DLD1 (cell line): Measurements from ENCODE around the gene KLRG1.

ENCODE experiments used
- in situ Hi-C: cut with HindIII; loops from 2 replicates; pipeline ENCODE4 v1.10.0; 2017; ENCODE audit warnings: low sequenced_read_pairs

The KLRG1 gene

DNA sequence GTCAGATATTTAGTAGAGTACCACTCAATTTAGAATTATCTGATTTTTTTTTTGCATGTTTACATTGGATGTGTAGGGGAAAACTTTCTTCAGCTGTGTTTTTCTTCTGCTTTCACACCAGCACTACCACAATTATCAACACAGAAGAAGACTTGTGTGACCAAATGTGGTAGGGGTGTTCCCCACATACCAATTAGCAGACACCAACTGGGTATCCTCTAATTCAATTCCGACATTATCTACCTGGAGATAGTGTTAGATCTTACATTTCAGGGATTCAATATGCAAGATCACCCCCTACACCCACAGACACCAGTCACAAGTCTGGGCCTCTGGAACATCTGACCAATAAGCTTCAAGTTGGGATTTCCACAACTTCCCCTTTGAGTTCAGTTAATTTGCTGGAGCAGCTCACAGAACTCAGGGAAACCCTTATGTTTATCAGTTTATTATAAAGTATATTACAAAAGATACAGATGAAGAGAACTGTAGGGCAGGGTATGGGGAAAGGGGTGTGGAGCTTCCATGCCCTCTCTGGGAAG, 4.1 kb upstream of the KLRG1 start:
- in situ Hi-C loops: no loop called here

DNA sequence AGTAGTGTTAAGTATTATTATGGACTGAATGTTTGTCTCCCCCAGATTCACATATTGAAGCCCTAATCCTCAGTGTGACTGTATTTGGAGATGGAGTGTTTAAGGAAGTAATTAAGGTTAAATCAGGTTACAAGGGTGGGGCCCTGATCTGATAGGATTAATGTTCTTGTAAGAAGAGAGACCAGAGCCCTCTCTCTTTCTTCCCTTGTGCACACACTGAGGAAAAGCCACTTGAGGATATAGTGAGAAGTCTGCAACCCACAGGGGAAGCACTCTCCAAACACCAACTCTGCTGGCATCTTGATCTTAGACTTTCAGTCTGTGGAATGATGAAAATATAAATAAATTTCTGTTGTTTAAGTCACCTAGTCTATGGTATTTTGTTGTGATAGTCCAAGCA, 2.2 kb upstream of the KLRG1 start:
- in situ Hi-C loops: no loop called here

DNA sequence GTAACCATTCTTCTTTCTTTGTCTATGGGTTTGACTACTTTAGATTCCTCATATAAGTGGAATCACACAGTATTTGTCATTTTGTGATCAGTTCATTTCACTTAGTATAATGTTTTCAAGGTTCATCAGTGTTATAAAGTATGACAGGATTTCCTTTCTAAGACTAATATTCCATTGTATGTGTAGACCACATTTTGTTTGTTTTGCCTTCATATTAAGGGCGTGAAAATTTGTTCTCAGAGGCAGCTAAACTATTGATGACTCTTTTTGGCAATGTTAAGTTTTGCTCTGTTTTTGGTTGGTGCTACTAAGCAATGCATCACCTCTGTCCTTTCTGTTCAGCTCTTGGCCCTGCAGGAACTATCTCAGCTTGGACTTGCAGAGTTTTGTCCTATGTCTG, 1.7 kb upstream of the KLRG1 start:
- in situ Hi-C loops: no loop called here

DNA sequence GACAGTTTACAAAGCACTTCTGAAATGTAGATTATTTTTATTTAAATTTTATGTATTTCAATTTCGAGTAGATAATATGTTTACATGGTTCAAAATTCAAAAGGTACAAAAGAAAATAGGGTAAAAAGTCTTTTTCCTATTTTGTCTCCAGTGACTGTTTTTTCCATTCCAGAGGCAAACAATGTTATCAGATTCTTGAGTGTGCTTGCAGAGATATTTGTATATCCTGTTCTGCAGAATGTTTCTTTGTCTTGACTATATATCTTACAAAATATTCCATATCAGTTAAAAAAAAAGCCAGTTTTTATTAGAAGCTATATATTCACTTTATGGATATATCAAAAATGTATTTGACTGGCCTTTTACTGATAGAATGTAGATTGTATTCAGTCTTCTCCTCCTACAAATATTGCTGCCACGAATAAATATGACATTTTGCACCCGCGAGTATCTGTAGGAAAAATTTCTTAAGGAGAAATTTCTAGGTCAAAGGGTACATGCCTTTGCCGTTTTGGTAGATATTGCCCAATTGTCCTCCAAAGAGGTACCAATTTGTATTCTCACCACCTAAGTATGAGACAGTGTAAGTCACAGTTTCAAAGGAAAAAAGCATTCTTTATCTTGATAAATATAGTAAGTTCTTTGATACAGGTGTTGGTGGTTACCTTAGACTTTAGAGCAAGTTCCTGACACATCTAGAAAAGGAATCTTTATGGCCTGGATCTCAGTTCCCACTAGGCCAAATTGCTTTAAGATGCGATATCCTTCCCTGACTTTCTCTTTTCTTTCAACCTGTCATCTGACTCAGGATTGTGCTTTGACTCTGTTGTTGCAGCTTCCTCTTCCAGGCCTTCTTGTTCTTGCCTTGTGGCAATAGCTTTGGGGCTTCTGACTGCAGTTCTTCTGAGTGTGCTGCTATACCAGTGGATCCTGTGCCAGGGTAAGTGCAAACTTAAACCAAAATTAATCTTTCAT, 2.3 kb downstream of the KLRG1 start:
- in situ Hi-C loops: no loop called here

DNA sequence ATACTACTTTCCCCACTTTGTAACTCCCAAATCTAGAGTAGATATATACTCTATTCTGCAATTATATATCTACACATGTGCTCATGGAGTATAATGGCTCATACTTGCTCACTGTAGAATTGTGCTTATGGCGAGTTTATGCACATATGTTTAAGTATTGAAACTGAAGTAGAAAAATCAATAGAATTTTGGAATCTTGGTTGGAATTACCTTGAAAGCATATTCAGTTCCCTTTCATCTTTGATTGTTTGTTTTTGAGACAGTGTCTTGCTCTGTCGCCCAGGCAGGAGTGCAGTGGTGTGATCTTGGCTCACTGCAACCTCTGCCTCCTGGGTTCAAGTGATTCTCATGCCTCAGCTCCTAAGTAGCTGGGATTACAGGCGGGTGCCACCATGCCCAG, 4.5 kb downstream of the KLRG1 start:
- in situ Hi-C loops: no loop called here

DNA sequence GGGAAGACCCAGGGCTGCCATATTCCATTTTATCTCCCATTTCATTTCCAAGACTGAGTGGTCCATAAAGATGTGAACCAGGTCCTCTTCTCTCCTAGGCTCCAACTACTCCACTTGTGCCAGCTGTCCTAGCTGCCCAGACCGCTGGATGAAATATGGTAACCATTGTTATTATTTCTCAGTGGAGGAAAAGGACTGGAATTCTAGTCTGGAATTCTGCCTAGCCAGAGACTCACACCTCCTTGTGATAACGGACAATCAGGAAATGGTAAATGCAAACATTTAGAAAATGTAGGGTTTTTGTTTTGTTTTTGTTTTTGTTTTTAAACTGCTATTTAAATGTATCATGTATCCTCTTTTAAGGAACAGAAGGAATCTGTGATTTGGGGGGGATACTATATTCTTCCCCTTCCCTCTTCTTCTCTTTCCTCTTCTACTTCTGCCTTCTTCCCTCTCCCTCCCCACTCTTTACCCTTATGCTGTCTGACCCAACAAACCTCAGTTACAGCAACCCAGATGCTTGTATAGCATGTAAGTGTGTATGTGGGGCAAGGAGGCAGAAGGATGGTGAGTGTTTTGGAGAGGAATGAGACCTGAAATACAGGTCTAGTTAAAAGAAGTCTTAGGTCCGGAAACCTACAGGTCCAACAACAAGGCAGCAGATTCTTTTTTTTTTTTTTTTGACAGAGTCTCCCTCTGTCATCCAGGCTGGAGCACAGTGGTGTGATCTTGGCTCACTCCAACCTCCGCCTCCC, 5.9 kb downstream of the KLRG1 start:
- in situ Hi-C loops: no loop called here

DNA sequence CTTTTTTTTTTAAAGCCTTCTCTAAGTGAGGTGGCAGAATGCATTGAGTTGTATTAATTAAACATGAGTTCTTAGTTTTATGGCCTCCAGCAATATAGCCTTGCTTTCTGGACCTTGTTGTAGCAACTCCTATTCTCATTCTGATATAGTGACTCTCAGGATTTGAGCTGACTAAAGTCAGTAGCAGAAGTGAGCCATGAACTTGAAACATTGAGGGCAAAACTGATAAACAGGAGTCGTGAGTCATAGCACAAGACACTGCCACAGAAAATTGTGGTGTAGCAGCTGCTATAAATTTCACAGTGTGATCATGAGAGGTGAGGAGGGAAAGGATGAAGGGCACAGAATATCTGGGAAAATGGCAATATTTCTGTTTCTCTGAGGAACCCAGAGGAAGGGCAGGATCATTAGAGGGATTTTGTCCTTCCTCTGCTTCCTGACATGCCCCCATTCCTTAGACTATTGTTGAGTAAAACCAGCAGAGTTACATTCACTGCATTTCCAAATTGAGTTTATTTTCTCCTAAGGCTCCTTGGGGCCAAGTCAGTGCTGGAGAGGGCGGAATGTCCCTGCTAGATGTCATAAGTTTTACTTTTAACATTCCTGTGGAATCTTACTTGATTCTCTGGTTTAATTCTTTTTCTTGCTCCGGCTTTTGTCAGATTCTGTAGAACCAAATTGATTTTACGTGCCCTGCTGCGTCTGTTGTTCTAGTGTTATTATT, 7.5 kb downstream of the KLRG1 start:
- in situ Hi-C loops: no loop called here

DNA sequence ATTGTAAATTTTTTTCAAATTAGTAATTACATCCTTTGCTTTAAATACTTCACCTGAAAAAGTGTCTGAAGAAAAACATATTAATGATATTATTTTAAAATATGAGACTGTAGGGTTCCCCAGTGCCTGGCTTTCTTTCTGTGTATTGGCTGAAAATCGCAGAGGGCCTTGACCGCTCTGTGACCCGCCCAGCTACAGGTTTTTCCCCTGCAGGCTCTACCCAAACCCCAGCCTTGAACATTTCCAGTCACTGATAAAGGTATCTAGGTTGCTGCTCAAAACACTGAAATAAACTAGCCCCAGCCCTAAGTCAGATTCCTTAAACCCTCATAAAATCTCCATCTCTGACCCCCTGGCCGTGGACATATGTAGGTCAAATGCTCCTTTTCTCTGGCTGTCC, 11.9 kb downstream of the KLRG1 start:
- in situ Hi-C loops: no loop called here

DNA sequence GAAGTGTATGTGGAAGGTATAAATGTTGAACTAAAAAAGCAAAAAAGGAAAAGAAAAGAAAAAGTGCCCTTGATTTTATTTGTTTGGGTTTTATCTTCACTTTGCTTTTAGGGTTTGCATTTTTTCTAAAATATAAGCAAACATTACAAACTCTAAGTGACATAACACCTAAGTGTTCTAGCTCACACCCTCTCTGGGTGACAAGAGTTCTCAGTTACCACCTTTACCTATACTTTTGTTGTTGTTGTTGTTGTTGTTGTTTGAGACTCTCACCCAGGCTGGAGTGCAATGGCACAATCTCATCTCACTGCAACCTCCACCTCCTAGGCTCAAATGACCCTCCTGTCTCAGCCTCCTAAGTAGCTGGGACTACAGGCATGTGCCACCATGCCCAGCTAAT, 13.0 kb downstream of the KLRG1 start:
- in situ Hi-C loops: no loop called here

DNA sequence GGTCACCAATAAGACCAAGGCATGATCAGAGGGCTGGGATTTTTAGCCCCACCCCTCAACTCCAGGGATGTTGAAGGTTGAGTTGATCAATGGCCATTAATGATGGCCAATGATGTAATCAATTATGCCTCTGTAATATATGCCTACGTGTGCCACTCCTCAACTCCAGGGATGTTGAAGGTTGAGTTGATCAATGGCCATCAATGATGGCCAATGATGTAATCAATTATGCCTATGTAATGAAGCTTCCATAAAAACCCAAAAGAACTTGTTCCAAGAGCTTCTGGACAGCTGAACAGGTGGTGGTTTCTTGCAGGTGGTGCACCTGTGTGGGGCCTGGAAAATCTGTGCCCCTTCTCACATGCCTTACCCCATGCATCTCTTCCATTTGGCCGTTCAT, 33.2 kb downstream of the KLRG1 start:
- in situ Hi-C loops: no loop called here

DNA sequence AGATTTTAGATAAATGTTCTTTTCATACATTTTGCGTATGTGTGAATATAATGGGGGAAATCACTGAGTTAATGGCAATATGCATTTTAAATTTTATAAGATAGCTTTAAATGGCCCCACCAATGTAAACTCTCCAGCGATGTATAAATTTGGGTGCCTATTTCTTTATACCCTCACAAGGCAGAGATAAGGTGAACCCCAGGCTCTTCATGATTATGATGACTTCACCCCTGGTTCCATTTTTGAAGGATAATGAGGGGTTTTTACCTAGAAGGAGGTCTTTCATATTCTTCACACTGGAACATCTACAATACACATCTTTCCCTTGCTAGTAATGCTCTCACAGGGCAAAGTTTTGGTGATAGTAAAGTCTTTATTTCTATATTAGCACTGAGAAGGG, 35.2 kb downstream of the KLRG1 start:
- in situ Hi-C loops: no loop called here

DNA sequence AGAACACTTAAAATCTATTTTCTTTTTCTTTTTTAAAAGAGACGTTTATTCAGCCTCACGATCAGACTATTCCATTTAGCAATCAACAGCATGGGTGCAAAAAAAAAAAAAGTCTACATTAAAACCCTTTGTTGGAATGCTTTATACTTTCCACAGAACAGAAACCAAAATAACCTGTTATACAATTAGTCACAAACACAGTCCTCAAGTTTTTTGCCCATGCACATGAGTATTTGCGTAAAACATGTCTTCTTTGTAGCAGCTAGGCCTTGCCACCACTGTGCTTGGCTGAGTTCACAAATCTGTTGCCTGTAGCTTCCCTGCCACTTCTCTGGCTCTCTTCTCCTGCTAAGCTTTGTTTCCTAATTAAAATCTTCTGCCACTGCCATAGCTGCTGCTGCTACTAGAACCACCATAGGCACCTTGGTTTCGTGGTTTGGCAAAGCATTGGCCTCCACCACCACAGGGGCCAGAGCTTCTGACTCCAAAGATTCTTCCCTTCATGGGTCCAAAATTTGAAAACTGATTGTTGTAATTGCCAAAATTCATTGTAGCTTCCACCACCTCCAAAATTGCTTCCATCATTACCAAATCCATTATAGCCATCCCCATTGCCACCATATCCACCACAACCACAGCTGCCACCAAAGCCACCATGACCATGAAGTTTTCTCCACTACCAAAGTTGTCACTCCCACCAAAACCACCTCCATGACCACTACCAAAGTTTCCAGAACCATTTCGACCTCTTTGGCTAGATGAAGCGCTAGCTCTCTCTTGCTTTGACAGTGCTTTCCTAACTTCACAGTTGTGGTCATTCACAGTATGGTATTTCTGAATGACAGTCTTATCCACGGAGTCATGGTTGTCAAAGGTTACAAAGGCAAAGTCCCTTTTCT, 38.1 kb downstream of the KLRG1 start:
- in situ Hi-C loops: no loop called here

DNA sequence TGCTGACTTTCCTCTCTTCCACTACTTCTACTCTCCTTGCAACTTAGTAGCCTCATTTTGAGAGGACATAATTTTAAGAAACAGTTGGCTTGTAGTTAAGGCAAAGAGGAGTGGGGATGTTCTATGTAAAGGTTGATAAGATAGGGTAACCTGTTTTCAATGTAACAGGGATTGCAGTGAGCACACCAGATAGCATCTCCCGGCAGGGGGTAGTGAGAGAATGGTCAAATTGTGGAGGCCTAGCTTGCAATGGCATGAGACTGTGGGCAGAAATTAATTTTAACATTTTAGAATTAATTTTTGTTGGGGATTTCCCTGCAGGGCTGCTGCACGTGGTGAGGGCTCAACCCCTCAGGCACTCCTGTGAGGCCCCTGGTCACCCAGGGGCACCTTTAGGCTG, 41.4 kb downstream of the KLRG1 start:
- in situ Hi-C loops: no loop called here

DNA sequence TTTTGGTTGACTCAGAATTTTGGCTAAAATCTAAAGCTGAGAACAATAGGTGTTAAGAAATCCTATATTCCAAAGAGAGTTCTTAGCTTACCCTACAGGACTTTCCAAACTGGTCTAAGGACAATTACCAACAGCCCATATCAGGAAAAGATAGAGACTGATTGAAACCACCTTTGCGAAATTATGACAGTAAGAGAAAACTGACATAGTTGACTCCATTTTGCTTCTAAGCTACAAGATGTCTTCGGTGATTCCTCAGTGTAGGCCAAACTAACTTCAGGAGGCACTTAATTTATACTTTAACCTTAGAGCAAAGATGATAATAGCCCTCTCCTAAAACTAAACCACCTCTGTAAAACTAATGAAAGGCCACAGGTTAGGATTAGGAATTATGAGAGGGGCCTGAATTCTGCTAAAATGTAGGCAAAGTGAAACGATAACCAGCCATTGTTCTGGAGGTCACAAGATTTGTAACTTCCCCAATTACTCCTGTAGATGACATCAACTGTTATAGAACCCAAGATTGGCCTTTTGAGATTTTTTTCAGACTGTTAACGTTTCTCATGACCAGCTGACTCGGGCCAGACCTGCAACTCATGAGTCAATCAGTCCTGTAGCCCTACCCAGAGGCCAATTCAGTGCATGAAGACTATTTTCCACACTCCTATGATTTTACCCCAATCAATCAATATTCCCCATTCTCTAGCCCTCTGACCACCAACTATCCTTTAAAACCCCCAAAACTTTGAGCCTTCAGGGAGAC, 43.0 kb downstream of the KLRG1 start:
- in situ Hi-C loops: no loop called here

DNA sequence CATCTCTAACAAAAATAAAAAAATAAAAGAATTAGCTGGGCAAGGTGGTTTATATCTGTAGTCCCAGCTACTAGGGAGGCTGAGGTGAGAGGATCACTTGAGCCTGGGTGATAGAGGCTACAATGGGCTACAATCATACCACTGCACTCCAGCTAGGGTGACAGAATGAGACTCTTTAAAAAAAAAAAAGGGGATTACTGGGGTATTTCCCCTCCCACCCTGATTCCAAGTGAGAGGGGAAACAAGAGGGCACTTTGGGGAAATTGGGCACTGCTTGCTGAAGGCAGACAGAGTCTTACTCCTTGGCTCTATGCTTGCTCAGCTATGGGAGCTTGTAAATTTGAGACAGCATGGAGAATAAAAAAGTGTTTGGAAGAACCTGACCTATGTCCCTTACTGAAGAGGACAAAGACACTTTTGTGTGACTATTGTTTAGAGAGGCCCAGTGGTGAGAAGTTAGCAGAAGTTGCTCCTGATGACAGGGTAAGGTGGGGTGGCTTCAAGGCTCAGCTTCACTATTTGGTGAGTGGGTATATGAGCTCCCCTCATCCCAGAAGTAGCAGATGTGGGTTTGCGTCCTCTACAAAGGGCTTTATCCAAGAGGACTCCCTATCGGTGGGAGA, 44.0 kb downstream of the KLRG1 start:
- in situ Hi-C loops: no loop called here

DNA sequence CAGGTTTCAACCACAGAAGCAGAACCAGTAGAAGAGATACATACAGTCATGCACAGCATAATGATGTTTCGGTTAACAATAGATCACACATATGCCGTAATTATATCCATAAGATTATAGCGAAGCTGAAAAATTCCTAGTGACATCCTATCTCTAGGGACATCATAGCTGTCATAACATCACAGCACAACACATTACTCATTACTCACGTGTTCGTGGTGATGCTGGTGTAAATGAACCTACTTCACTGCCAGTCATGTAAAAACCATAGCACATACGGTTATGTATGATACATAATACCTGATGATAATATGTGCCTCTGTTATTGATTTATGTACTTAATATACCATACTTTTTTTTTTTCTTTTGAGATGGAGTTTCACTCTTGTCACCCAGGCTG, 44.7 kb downstream of the KLRG1 start:
- in situ Hi-C loops: no loop called here

DNA sequence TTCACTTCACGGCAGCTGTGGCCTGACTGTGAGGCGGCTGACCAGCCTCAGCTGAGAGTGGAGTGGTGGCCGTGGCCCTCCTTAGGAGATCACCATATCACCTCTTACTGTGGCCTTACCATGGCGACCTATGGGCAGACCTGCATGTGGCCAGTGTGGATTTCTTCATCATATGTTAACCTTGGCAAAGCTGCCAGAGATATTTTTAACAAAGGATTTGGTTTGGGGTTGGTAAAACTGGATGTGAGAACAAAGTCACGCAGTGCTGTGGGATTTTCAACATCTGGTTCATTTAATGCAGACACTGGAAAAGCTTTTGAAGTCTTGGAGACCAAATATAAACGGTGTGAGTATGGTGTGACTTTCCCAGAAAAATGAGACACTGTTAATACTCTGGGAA, 46.9 kb downstream of the KLRG1 start:
- in situ Hi-C loops: no loop called here

DNA sequence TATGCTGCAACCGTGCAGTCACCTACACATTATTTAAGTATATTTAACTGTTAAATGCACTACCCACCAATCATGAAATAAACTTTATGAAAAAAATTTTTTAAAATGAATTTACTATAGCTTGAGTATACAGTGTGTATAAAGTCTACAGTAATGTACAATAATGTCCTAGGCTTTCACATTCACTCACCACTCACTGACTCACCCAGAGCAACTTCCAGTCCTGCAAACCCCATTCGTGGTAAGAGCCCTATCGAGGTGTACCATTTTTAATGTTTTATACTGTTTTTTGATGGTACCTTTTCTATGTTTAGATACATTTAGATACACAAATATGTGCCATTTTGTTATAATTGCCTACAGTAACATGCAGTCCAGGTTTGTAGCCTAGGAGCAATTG, 48.1 kb downstream of the KLRG1 start:
- in situ Hi-C loops: no loop called here

DNA sequence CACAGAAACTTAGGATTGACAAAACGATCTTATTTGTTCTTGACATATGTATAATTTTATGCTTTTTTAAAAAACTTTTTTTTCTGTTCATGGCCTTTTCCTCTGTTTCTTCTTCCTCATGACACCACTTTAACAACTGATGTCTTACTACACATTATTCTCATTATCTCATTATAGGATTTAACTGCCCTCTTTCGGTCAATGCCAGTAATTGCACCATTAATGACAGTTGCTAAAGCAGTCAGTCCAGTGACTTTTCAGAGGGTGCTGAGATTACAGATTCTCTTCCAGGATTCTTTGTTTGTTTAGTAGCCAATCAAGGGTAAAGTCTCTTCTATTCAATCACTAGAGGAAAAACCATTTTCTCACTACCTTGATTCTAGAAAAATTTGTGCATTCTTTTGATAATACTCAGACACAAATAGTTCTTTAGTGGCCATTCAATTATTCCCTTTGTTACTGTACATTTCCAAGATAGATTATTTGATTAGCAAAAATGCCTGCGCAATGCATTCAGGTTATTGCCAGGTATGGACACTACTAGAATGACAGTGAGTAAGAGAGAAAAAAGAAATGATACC, 50.1 kb downstream of the KLRG1 start:
- in situ Hi-C loops: no loop called here
